Kidney (tissue), 14 donors: ENCODE data around the gene NPDC1. TPM values are rescaled to one million over a fixed set of nuclear protein-coding genes. Genes with fewer than 3 reads are reported as not detected.

ENCODE experiments used
- DNase-seq, 5 donors: peaks; one replicate each; pipeline ENCODE4 v3.0.0-alpha.2; 2013 to 2020
- FAIRE-seq: peaks from 2 replicates; lab custom pipeline; 2012; peaks lifted over from hg19 to GRCh38; lab: Jason Lieb, UNC
- H3K27ac ChIP-seq, 2 donors: one replicate each; pipeline ENCODE4 v1.7.0; 2013; ENCODE audit warnings: low read depth in 2 of 2, low read length in 2 of 2, inconsistent platforms in 1 of 2
- H3K27me3 ChIP-seq: one replicate; pipeline ENCODE4 v1.7.1; 2013; ENCODE audit warnings: low read length, inconsistent platforms; ENCODE audit not compliant: control insufficient read depth, insufficient read depth
- H3K36me3 ChIP-seq, 3 donors: one replicate each; pipeline versions ENCODE4 v1.7.0 to v1.7.1; 2013; ENCODE audit warnings: low read length in 3 of 3, control low read depth in 1 of 3, inconsistent platforms in 1 of 3; ENCODE audit not compliant: insufficient read depth in 3 of 3, control insufficient read depth in 2 of 3
- H3K4me1 ChIP-seq, 3 donors: one replicate each; pipeline versions ENCODE4 v1.7.0 to v1.7.1; 2013; ENCODE audit warnings: low read length in 3 of 3, inconsistent platforms in 1 of 3, low read depth in 1 of 3; ENCODE audit not compliant: control insufficient read depth in 2 of 3, insufficient read depth in 2 of 3
- H3K4me3 ChIP-seq, 3 donors: one replicate each; pipeline versions ENCODE4 v1.7.0 to v1.8.1; 2013; ENCODE audit warnings: low read length in 3 of 3, control low read depth in 1 of 3, inconsistent platforms in 1 of 3
- H3K9ac ChIP-seq, 3 donors: one replicate each; pipeline versions ENCODE4 v1.7.0 to v1.7.1; 2013; ENCODE audit warnings: low read length in 3 of 3, control low read depth in 1 of 3, inconsistent platforms in 1 of 3
- H3K9me3 ChIP-seq, 3 donors: one replicate each; pipeline versions ENCODE4 v1.7.0 to v1.7.1; 2013; ENCODE audit warnings: low read length in 3 of 3, control low read depth in 1 of 3, inconsistent platforms in 1 of 3; ENCODE audit not compliant: control insufficient read depth in 2 of 3, insufficient read depth in 1 of 3
- CTCF ChIP-seq: IDR thresholded peaks from 3 replicates; pipeline ENCODE4 v1.5.1; 2012; ENCODE audit warnings: mild to moderate bottlenecking, moderate library complexity, borderline replicate concordance; ENCODE audit not compliant: insufficient read depth; ENCODE audit errors: extremely low read depth
- intact Hi-C: fragments of 100-400 bp; cut with DNase I; formaldehyde crosslinking; loops from one replicate; pipeline ENCODE4 v1.11.1; 2022
- polyA plus RNA-seq: library from polyadenylated mRNA; stranded (reverse); fragments of 350-450 nt; fragmentation: Illumina TruSeq; extraction: RNeasy Lipid Tissue Mini Kit (QIAGEN cat#74804); gene quantifications from one replicate; pipeline ENCODE4 v1.2.3, GENCODE V29; 2014; ENCODE audit warnings: low read depth, low replicate concordance; ENCODE audit not compliant: insufficient read depth
- total RNA-seq: library from RNA; stranded (reverse); fragmentation: NEBNext Ultra II Directional; extraction: Animal tissue kit (Norgen Biotek cat#: 25700); gene quantifications from one replicate; pipeline ENCODE4 v1.2.1, GENCODE V29; 2021
- donor health status: control.
- donor health status: control.
- donor health status: control.
- donor health status: control.
- donor health status: control.
- donor health status: DM: yes; HTN: yes; CAD: no.
- donor health status: Normal renal cell carcinoma (clear cell type).

The NPDC1 gene
- total and polyA plus RNA-seq, 2 donors from 2014 or later = 80.2 to 189 TPM

DNA sequence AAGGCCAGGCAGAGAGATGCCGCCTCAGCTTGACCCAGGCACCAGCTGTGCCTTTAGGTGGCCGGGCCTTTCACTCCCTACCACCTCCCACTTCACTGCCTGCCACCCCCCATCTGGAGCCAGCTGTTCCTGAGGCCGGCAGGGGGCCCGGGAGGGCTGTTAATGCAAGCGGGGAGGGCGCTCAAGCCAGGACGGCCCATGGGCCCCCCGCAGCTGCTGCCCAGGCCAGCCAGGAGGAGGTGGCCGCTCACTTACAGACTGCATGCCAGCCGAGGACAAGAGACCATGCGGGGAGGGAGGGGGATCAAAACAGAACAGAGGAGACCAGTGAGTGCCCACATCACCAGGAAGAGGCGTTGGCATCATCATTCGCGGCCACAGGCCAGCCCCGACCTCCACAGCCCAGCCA is 22.4 kb downstream of the NPDC1 start:
- intact Hi-C loops = loop anchor here (10.0 kb wide), 1 partner anchor 69 kb away; the partner anchor contains the start of gene LCN12
- Histone ChIP-seq H3K4me3 (no peak overlapping the region), H3K9me3 (no peaks in the 10 kb centered on the region), H3K9ac (no peak overlapping the region), H3K27me3 (no peaks in the 10 kb centered on the region), H3K36me3 (no peaks in the 10 kb centered on the region), H3K4me1 (peaks cover 0 to 25% (median 11%) of the 10 kb centered on the region in 3 donors), H3K27ac (no peak overlapping the region)
- FAIRE-seq (no peak), DNase-seq (no peak)
- TF ChIP-seq CTCF = no peak

GRCh38 chr9:137023157-137023556 is 22.8 kb downstream of the NPDC1 start:
- Histone ChIP-seq H3K27ac (no peak overlapping the region), H3K4me1 (peaks cover 0 to 22% (median 10%) of the 10 kb centered on the region in 3 donors), H3K27me3 (no peaks in the 10 kb centered on the region), H3K36me3 (no peaks in the 10 kb centered on the region), H3K9me3 (no peaks in the 10 kb centered on the region), H3K4me3 (no peak overlapping the region), H3K9ac (no peak overlapping the region)
- TF ChIP-seq CTCF = no peak
- intact Hi-C loops = loop anchor here (10.0 kb wide), 1 partner anchor 68 kb away; the partner anchor contains the start of gene LCN12
- DNase-seq = no peak
- no peak for FAIRE-seq

DNA sequence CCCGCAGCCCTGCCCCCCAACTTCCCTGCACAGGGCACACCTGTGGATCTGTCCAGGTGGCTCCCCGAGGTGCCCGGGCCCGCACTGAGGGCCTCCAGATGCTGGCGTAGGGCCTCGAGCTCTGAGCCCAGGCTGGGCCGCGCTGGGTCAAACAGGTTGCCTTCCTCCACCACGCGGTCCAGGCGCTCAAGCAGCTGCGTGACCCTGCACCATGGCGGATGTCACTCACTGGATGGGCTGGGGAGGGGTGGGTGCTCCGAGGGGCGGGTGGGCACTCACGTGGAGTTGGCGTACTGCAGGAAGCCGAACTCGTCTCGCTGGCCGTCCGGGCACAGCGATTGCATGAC is 23.3 kb downstream of the NPDC1 start:
- Histone ChIP-seq H3K9ac (no peak overlapping the region), H3K4me3 (no peak overlapping the region), H3K27ac (no peak overlapping the region), H3K27me3 (no peaks in the 10 kb centered on the region), H3K9me3 (no peaks in the 10 kb centered on the region), H3K4me1 (peaks cover 0 to 22% (median 10%) of the 10 kb centered on the region in 3 donors), H3K36me3 (no peaks in the 10 kb centered on the region)
- TF ChIP-seq CTCF = no peak
- no peak for DNase-seq
- no peak for FAIRE-seq
- intact Hi-C loops = loop anchor here (10.0 kb wide), 1 partner anchor 68 kb away; the partner anchor contains the start of gene LCN12
